WI38 (cell line): ENCODE data around the gene ARF1.

Experiments used
- H3K4me3 ChIP-seq: 2 replicates; pipeline ENCODE4 v1.5.1; 2011; ENCODE audit warnings: low read depth, mild to moderate bottlenecking, control low read depth, low read length
- TF ChIP-seq, protein P1 (sequence below): IDR thresholded peaks from 2 replicates; pipeline ENCODE4 v1.5.1; 2012; ENCODE audit warnings: low read depth, mild to moderate bottlenecking, control low read depth, low read length

ARF1 gene

DNA sequence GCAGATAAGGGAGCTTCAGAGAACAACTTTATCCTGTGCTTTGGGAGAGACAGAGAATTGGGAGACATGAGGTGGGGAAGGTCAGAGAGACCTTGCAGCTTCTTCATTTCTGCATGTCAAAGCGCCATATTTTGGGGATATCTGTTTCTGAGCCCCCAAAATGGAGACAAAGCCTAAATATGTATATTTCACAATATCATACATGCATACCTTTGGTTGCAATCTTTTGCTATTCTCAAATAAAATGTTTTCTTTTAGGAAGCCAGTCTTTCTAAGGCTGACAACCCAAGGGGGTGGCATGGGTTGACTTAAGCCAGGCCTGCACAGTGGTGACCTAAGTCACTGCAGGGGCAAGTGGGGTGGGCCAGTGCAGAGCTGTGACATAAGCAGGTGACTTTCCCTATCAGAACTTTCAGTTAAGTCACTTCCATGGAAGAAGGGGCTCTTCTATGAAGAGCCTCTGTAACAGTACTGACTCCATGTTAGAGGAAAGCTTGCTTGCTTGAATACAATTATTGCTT is 40.5 kb downstream of the ARF1 start:
- no peak overlapping the region for H3K4me3 ChIP-seq
- TF ChIP-seq, protein P1, sequence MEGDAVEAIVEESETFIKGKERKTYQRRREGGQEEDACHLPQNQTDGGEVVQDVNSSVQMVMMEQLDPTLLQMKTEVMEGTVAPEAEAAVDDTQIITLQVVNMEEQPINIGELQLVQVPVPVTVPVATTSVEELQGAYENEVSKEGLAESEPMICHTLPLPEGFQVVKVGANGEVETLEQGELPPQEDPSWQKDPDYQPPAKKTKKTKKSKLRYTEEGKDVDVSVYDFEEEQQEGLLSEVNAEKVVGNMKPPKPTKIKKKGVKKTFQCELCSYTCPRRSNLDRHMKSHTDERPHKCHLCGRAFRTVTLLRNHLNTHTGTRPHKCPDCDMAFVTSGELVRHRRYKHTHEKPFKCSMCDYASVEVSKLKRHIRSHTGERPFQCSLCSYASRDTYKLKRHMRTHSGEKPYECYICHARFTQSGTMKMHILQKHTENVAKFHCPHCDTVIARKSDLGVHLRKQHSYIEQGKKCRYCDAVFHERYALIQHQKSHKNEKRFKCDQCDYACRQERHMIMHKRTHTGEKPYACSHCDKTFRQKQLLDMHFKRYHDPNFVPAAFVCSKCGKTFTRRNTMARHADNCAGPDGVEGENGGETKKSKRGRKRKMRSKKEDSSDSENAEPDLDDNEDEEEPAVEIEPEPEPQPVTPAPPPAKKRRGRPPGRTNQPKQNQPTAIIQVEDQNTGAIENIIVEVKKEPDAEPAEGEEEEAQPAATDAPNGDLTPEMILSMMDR, result no peak

DNA sequence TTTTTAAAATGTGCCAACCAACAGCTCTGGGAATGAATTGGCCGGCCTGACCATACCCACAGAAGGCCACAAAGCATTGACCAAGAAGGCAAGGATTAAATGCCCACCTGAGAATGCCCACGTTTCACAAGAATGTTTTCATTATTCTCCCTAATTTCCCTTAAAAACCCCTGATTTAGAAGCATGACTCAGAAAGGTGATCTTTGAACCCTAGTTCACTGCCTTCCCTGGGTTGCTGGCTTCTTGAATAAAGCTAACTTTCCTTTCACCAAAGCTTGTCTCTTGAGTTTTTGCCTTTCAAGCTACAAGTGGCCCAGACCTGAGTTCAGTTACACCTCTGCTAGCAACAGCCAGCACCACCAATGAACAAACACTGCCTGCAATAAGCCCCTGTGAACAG is 41.0 kb downstream of the ARF1 start:
- no peak overlapping the region for H3K4me3 ChIP-seq
- TF ChIP-seq, protein P1, result no peak

- TF ChIP-seq, protein P1, result no peak
- no peak overlapping the region for H3K4me3 ChIP-seq
Observed at GRCh38 chr1:228125185-228125584, 42.7 kb downstream of the ARF1 start.

GRCh38 chr1:228131766-228132165 is 49.3 kb downstream of the ARF1 start:
- TF ChIP-seq, protein P1, result no peak
- no peak overlapping the region for H3K4me3 ChIP-seq

DNA sequence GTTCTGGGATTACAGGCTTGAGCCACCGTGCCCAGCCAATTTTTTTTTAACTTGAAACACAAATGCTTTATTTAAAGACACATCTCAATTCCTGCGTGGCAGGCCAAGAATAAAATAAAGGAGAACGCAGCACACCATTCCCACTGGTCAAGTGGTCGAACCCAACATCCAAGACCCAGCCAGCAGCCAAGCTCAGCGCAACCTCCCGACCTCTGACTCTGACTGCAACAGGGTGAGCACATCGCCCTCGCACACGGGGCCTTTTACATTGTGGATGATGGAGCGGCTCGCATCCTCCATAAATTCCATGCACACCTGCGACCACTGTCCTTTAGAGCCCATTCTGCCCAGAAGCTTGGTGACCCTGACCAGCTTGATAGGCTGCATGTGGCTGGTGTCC is 52.1 kb downstream of the ARF1 start:
- no peak overlapping the region for H3K4me3 ChIP-seq
- TF ChIP-seq, protein P1, result no peak

DNA sequence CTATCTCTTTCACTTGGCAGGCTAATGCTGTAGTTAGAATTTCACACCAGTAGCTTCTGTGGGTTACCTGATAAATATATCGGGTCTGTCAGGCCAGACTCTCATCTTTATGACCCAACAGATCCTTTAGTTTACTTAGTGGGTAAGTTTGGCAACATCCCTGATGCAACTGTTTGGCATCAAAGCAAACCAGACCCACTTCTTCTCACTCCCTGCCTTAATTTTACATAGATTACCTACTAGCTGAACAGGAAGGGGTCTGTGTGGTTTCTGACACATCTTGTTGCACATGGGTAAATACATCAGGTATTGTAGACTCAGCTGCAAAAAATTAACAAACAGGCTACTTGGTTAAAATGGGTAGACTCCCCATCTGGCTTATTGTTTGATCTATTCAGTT is 54.4 kb downstream of the ARF1 start:
- TF ChIP-seq, protein P1, result no peak

GRCh38 chr1:228139406-228139930 is 57.0 kb downstream of the ARF1 start:
- H3K4me3 ChIP-seq, result peak overlapping the region; percentile 65
- TF ChIP-seq, protein P1, result no peak

More for the DNA sequence above, 54.4 kb downstream of the ARF1 start:
- no peak overlapping the region for H3K4me3 ChIP-seq
